Endothelial cell of umbilical vein (primary cell): ENCODE results near the gene ELF3. TPM values are rescaled to one million over a fixed set of nuclear protein-coding genes. Genes with fewer than 3 reads are reported as not detected.

Experiments used
- BruUV-seq: library from RNA; stranded (reverse); fragments of 400-500 nt; replicated peaks from 2 replicates; lab custom pipeline; 2021; lab: Mats Ljungman, UMichigan
- CTCF ChIA-PET: fragments of 300-600, 350-600 bp; sonication (Branson Sonifier 250); formaldehyde crosslinking; loops from one replicate; lab custom pipeline; 2021; ENCODE audit warnings: antibody characterized with exemption, inconsistent platforms; lab: Charles Lee
- POLR2A ChIA-PET: fragments of 300-600, 350-600 bp; sonication (Branson Sonifier 250); formaldehyde crosslinking; loops from one replicate; lab custom pipeline; 2021; ENCODE audit warnings: antibody characterized with exemption, inconsistent platforms; lab: Charles Lee
- DNase-seq: peaks from one replicate; pipeline ENCODE4 v3.0.0-alpha.2; 2011; ENCODE audit warnings: low read depth, low spot score
- FAIRE-seq: peaks from 2 replicates; lab custom pipeline; 2011; peaks lifted over from hg19 to GRCh38; lab: Jason Lieb, UNC
- H2AFZ ChIP-seq: 2 replicates; pipeline ENCODE4 v1.6.0; 2012; ENCODE audit warnings: low read depth, low read length, control low read depth, inconsistent platforms
- H3K27ac ChIP-seq: 2 replicates; pipeline ENCODE4 v1.5.1; 2011; ENCODE audit warnings: low read depth, mild to moderate bottlenecking, control low read depth, low read length, moderate library complexity; ENCODE audit not compliant: insufficient read depth
- H3K27me3 ChIP-seq, 2 experiments: 2 replicates each; pipeline versions ENCODE4 v1.6.0 to v1.6.1; 2011; ENCODE audit warnings: low read length in 2 of 2, mixed read lengths in 1 of 2; ENCODE audit not compliant: control insufficient read depth in 2 of 2, insufficient read depth in 2 of 2
- H3K36me3 ChIP-seq, 2 experiments: 2 replicates in 1 of 2; 3 replicates in 1 of 2; pipeline ENCODE4 v1.5.1; 2011; ENCODE audit warnings: low read length in 2 of 2, mild to moderate bottlenecking in 1 of 2, moderate library complexity in 1 of 2; ENCODE audit not compliant: control insufficient read depth in 2 of 2, insufficient read depth in 2 of 2; ENCODE audit errors: extremely low read depth in 1 of 2
- H3K4me1 ChIP-seq: 3 replicates; pipeline ENCODE4 v1.5.1; 2011; ENCODE audit warnings: mild to moderate bottlenecking, low read length; ENCODE audit not compliant: control insufficient read depth, insufficient read depth; ENCODE audit errors: extremely low read depth
- H3K4me2 ChIP-seq: 2 replicates; pipeline ENCODE4 v1.6.1; 2011; ENCODE audit warnings: low read length, control low read depth, mixed read lengths; ENCODE audit not compliant: insufficient read depth
- H3K4me3 ChIP-seq, 3 experiments: fragments of 200-600 bp in 1 of 3; sonication (generic), shearing (Covaris generic) in 1 of 3; replicated peaks in 1 of 3; 2 replicates each; pipeline ENCODE4 v1.5.1; 2011 to 2016; ENCODE audit warnings: control low read depth in 3 of 3, low read length in 3 of 3, mild to moderate bottlenecking in 2 of 3, inconsistent platforms in 1 of 3, low read depth in 1 of 3, moderate library complexity in 1 of 3; ENCODE audit not compliant: insufficient read depth in 1 of 3
- H3K79me2 ChIP-seq: 2 replicates; pipeline ENCODE4 v1.6.0; 2012; ENCODE audit warnings: low read length, inconsistent platforms; ENCODE audit not compliant: control insufficient read depth, insufficient read depth
- H3K9ac ChIP-seq: replicated peaks from 2 replicates; pipeline ENCODE3; 2011; ENCODE audit warnings: low read length, control low read depth; ENCODE audit not compliant: insufficient read depth; ENCODE audit errors: extremely low read depth
- H3K9me1 ChIP-seq: replicated peaks from 3 replicates; pipeline ENCODE4 v1.6.0; 2011; ENCODE audit warnings: mild to moderate bottlenecking, low read length; ENCODE audit not compliant: control insufficient read depth, insufficient read depth; ENCODE audit errors: extremely low read depth
- H3K9me3 ChIP-seq: replicated peaks from 2 replicates; pipeline ENCODE4 v1.5.1; 2012; ENCODE audit warnings: low read length, inconsistent platforms; ENCODE audit not compliant: control insufficient read depth, insufficient read depth
- H4K20me1 ChIP-seq: replicated peaks from 2 replicates; pipeline ENCODE3; 2011; ENCODE audit warnings: mild to moderate bottlenecking, low read length; ENCODE audit not compliant: control insufficient read depth, insufficient read depth; ENCODE audit errors: extremely low read depth
- CTCF ChIP-seq, 2 donors: IDR thresholded peaks; 1 replicate in 1 of 2; 2 replicates in 1 of 2; pipeline ENCODE4 v1.5.1; 2011; ENCODE audit warnings: low read length in 2 of 2, mild to moderate bottlenecking in 2 of 2, moderate library complexity in 2 of 2, control low read depth in 1 of 2, inconsistent platforms in 1 of 2, low read depth in 1 of 2; ENCODE audit not compliant: insufficient read depth in 1 of 2; ENCODE audit errors: extremely low read depth in 1 of 2
- EZH2 ChIP-seq: IDR thresholded peaks from 2 replicates; pipeline ENCODE4 v1.6.1; 2012; ENCODE audit warnings: borderline replicate concordance, low read depth, mild to moderate bottlenecking, moderate library complexity, low read length, inconsistent platforms; ENCODE audit not compliant: severe bottlenecking
- FOS ChIP-seq: IDR thresholded peaks from 2 replicates; pipeline ENCODE4 v1.6.1; 2011; ENCODE audit warnings: mild to moderate bottlenecking, low read length, moderate library complexity, borderline replicate concordance; ENCODE audit not compliant: insufficient read depth
- GATA2 ChIP-seq: IDR thresholded peaks from 2 replicates; pipeline ENCODE4 v1.7.0; 2011; ENCODE audit warnings: low read depth, mild to moderate bottlenecking, moderate library complexity, mixed read lengths, low read length; ENCODE audit not compliant: insufficient read length, insufficient read depth
- JUN ChIP-seq: IDR thresholded peaks from 2 replicates; pipeline ENCODE4 v1.6.1; 2011; ENCODE audit warnings: borderline replicate concordance, low read depth; ENCODE audit not compliant: insufficient read length, insufficient read depth
- MAX ChIP-seq: IDR thresholded peaks from 2 replicates; pipeline ENCODE4 v1.6.1; 2011; ENCODE audit not compliant: insufficient read depth, insufficient read length
- MYC ChIP-seq: IDR thresholded peaks from one replicate; pipeline ENCODE4 v1.6.1; 2011; ENCODE audit warnings: mild to moderate bottlenecking, low read depth, low read length
- POLR2A ChIP-seq: IDR thresholded peaks from 2 replicates; pipeline ENCODE4 v1.6.1; 2012; ENCODE audit warnings: low read depth, mild to moderate bottlenecking, control low read depth, low read length
- POLR2AphosphoS5 ChIP-seq: IDR thresholded peaks from 2 replicates; pipeline ENCODE4 v1.6.1; 2012; ENCODE audit warnings: low read depth, mild to moderate bottlenecking, control low read depth, low read length, moderate library complexity; ENCODE audit not compliant: insufficient read depth
- dilution Hi-C: fragments of 300-500 bp; cut with MboI; formaldehyde crosslinking; loops from one replicate; pipeline ENCODE4 v1.15.0; 2019; ENCODE audit warnings: low sequenced_read_pairs; ENCODE audit not compliant: extremely low pct_ligation_motif_present
- intact Hi-C: fragments of 100-400 bp; cut with micrococcal nuclease; formaldehyde crosslinking; loops from one replicate; pipeline ENCODE4 v1.10.0; 2022
- polyA plus RNA-seq, 4 experiments: library from polyadenylated mRNA; depleted of rRNA in 3 of 4; stranded (reverse) in 3 of 4; unstranded in 1 of 4; fragments of >200 nt; gene quantifications; 2 replicates each; pipeline versions ENCODE4 v1.2.1 to v1.2.3, GENCODE V29; 2011 to 2012; ENCODE audit warnings: missing spikeins in 1 of 4
- total RNA-seq: library from RNA; stranded (reverse); gene quantifications from 2 replicates; pipeline ENCODE4 v1.2.3, GENCODE V29; 2021

The ELF3 gene
- total and polyA plus RNA-seq, 2 donors (not counting 3 experiments of a cell fraction or from before 2014, with no cell fraction given) = 0.07 to 0.29 TPM

GRCh38 chr1:201984446-201984845, 25.9 kb upstream of the ELF3 start:
- CTCF ChIA-PET = interaction anchor here (4.4 to 5.2 kb wide), 2 partner anchors 15 to 89 kb away, joined by 21 to 35 read pairs; no protein-coding TSS in a partner anchor
- Histone ChIP-seq H3K4me2 (no peak overlapping the region), H3K4me1 (peaks cover 8% of the 10 kb centered on the region), H3K27ac (no peak overlapping the region), H3K4me3 (no peak overlapping the region), H3K27me3 (no peaks in the 10 kb centered on the region), H2AFZ (no peak overlapping the region), H4K20me1 (no peaks in the 10 kb centered on the region), H3K9me3 (no peaks in the 10 kb centered on the region), H3K36me3 (peaks cover 0 to 4% of the 10 kb centered on the region in 2 experiments), H3K9me1 (no peaks in the 10 kb centered on the region), H3K9ac (no peak overlapping the region), H3K79me2 (peaks cover 23% of the 10 kb centered on the region)
- BruUV-seq = no TSS peak
- intact Hi-C loops = no loop called here
- dilution Hi-C loops = no loop called here
- DNase-seq = no peak
- FAIRE-seq = no peak
- POLR2A ChIA-PET = interaction anchor here (0.6 kb wide), 1 partner anchor 90 kb away, joined by 4 read pairs; no protein-coding TSS in a partner anchor
- TF ChIP-seq FOS (no peak), GATA2 (no peak), MAX (no peak), JUN (no peak), POLR2AphosphoS5 (no peak), CTCF (IDR thresholded peaks at IDR 0.05; ENCODE audit: extremely low read depth in 1 of 2, insufficient read depth in 1 of 2, low read depth in 1 of 2, low read length in 2 of 2) (no peak), POLR2A (no peak), MYC (no peak), EZH2 (no peak)
